Panc1 (cell line): ENCODE measurements around the gene C9orf152. TPM values are rescaled to one million over a fixed set of nuclear protein-coding genes. Genes with fewer than 3 reads are reported as not detected.

Source experiments
- ATAC-seq: fragments of 200-7000 bp; cut with Tn5 transposase; 2 replicates; pipeline ENCODE4 v1.9.1; 2020; ENCODE audit warnings: mild to moderate bottlenecking, moderate library complexity
- BruUV-seq: library from RNA; stranded (reverse); fragments of 400-500 nt; replicated peaks from 2 replicates; lab custom pipeline; 2021; lab: Mats Ljungman, UMichigan
- CTCF ChIA-PET: fragments of 300-600 bp; sonication (Branson Sonifier 250); formaldehyde crosslinking; loops from one replicate; lab custom pipeline; 2022; ENCODE audit warnings: antibody characterized with exemption; lab: Charles Lee
- POLR2A ChIA-PET: fragments of 300-600 bp; sonication (Branson Sonifier 250); formaldehyde crosslinking; loops from one replicate; lab custom pipeline; 2022; ENCODE audit warnings: antibody characterized with exemption; lab: Charles Lee
- DNase-seq: peaks from one replicate; pipeline ENCODE4 v3.0.0-alpha.2; 2010; ENCODE audit warnings: low read depth, low spot score
- H3K27ac ChIP-seq: 2 replicates; pipeline ENCODE4 v1.5.1; 2011; ENCODE audit warnings: mild to moderate bottlenecking, low read length, inconsistent platforms
- H3K27me3 ChIP-seq: fragments of 200-500 bp; sonication (Bioruptor generic); 2 replicates; pipeline ENCODE4 v1.6.0; 2014; ENCODE audit warnings: low read length, inconsistent platforms; ENCODE audit not compliant: control insufficient read depth, insufficient read depth
- H3K36me3 ChIP-seq: fragments of 200-500 bp; sonication (Bioruptor generic); 2 replicates; pipeline ENCODE4 v1.5.1; 2014; ENCODE audit warnings: inconsistent platforms, mild to moderate bottlenecking, low read length, moderate library complexity; ENCODE audit not compliant: control insufficient read depth, insufficient read depth
- H3K4me1 ChIP-seq: 2 replicates; pipeline ENCODE4 v1.5.1; 2011; ENCODE audit warnings: inconsistent platforms, mild to moderate bottlenecking, low read length, moderate library complexity; ENCODE audit not compliant: control insufficient read depth, insufficient read depth
- H3K4me3 ChIP-seq, 2 experiments: 2 replicates each; pipeline ENCODE4 v1.5.1; 2011 to 2012; ENCODE audit warnings: low read depth in 2 of 2, low read length in 2 of 2, mild to moderate bottlenecking in 2 of 2, inconsistent platforms in 1 of 2, moderate library complexity in 1 of 2
- H3K9me3 ChIP-seq: fragments of 200-500 bp; sonication (Bioruptor generic); 2 replicates; pipeline ENCODE4 v1.5.1; 2014; ENCODE audit warnings: low read depth, mild to moderate bottlenecking, inconsistent platforms, low read length, moderate library complexity; ENCODE audit not compliant: control insufficient read depth, insufficient read depth
- POLR2AphosphoS5 ChIP-seq: IDR thresholded peaks from 2 replicates; pipeline ENCODE4 v1.6.1; 2012; ENCODE audit warnings: mild to moderate bottlenecking, low read depth, low read length, moderate library complexity
- SIN3A ChIP-seq: IDR thresholded peaks from 2 replicates; pipeline ENCODE4 v1.6.1; 2012; ENCODE audit warnings: low read depth, mild to moderate bottlenecking, low read length, moderate library complexity, borderline replicate concordance; ENCODE audit not compliant: insufficient read depth
- TCF7L2 ChIP-seq: IDR thresholded peaks from 2 replicates; pipeline ENCODE4 v1.6.1; 2011; ENCODE audit warnings: mild to moderate bottlenecking, low read depth, low read length, inconsistent platforms
- in situ Hi-C: cut with HindIII; loops from 2 replicates; pipeline ENCODE4 v1.10.0; 2016; ENCODE audit warnings: low sequenced_read_pairs, low pct_unique_long_range_greater_than_20kb
- intact Hi-C: fragments of 100-400 bp; cut with micrococcal nuclease; formaldehyde crosslinking; loops from one replicate; pipeline ENCODE4 v1.10.0; 2022; ENCODE audit not compliant: unreplicated experiment
- total RNA-seq: library from RNA; stranded (reverse); gene quantifications from one replicate; pipeline ENCODE4 v1.2.1, GENCODE V29; 2021; ENCODE audit not compliant: unreplicated experiment
- TF ChIP-seq, protein P1 (sequence below), 2 experiments: IDR thresholded peaks; 2 replicates each; pipeline ENCODE4 v1.6.1; 2011 to 2012; ENCODE audit warnings: low read depth in 2 of 2, control low read depth in 1 of 2, low read length in 1 of 2, mild to moderate bottlenecking in 1 of 2, moderate library complexity in 1 of 2; ENCODE audit not compliant: insufficient read depth in 1 of 2
- TF ChIP-seq, protein P2 (sequence below): fragments of 450-650 bp; IDR thresholded peaks from 2 replicates; pipeline ENCODE4 v1.5.1; 2017; ENCODE audit warnings: mild to moderate bottlenecking

Gene C9orf152
- total RNA-seq, 1 experiment from 2014 or later = 0.10 TPM

DNA sequence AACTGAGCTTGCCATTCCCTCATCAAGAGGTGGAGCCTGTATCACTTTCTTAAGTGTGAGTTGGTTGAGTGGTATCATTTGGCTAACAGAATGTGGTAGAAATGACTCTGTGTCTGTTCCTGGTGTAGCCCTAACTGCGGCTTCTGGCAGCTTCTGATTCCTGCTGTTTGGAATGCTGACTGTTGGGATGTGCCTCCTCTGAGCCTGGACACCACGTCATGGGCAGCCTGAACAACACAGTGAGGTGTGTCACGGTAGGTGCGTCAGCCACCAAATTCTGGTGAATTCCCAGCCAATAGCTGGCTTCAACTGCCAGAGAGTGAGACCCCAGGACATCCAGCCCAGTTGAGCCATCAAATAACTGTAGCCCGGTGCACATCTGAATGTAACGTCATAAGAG lies 6.1 kb upstream of the C9orf152 start:
- intact Hi-C loops (no loop called here), in situ Hi-C loops (no loop called here)
- ChIA-PET CTCF (no interaction called here), POLR2A (no interaction called here)
- BruUV-seq = no TSS peak
- H3K27ac ChIP-seq = no peak overlapping the region
- H3K9me3 ChIP-seq = no peaks in the 10 kb centered on the region
- TF ChIP-seq, protein P1, sequence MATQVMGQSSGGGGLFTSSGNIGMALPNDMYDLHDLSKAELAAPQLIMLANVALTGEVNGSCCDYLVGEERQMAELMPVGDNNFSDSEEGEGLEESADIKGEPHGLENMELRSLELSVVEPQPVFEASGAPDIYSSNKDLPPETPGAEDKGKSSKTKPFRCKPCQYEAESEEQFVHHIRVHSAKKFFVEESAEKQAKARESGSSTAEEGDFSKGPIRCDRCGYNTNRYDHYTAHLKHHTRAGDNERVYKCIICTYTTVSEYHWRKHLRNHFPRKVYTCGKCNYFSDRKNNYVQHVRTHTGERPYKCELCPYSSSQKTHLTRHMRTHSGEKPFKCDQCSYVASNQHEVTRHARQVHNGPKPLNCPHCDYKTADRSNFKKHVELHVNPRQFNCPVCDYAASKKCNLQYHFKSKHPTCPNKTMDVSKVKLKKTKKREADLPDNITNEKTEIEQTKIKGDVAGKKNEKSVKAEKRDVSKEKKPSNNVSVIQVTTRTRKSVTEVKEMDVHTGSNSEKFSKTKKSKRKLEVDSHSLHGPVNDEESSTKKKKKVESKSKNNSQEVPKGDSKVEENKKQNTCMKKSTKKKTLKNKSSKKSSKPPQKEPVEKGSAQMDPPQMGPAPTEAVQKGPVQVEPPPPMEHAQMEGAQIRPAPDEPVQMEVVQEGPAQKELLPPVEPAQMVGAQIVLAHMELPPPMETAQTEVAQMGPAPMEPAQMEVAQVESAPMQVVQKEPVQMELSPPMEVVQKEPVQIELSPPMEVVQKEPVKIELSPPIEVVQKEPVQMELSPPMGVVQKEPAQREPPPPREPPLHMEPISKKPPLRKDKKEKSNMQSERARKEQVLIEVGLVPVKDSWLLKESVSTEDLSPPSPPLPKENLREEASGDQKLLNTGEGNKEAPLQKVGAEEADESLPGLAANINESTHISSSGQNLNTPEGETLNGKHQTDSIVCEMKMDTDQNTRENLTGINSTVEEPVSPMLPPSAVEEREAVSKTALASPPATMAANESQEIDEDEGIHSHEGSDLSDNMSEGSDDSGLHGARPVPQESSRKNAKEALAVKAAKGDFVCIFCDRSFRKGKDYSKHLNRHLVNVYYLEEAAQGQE (IDR thresholded peaks at IDR 0.05; ENCODE audit: insufficient read depth in 1 of 2, low read depth in 2 of 2, low read length in 1 of 2) = no peak
- TF ChIP-seq POLR2AphosphoS5 (no peak), TCF7L2 (no peak), SIN3A (no peak)
- TF ChIP-seq, protein P2, sequence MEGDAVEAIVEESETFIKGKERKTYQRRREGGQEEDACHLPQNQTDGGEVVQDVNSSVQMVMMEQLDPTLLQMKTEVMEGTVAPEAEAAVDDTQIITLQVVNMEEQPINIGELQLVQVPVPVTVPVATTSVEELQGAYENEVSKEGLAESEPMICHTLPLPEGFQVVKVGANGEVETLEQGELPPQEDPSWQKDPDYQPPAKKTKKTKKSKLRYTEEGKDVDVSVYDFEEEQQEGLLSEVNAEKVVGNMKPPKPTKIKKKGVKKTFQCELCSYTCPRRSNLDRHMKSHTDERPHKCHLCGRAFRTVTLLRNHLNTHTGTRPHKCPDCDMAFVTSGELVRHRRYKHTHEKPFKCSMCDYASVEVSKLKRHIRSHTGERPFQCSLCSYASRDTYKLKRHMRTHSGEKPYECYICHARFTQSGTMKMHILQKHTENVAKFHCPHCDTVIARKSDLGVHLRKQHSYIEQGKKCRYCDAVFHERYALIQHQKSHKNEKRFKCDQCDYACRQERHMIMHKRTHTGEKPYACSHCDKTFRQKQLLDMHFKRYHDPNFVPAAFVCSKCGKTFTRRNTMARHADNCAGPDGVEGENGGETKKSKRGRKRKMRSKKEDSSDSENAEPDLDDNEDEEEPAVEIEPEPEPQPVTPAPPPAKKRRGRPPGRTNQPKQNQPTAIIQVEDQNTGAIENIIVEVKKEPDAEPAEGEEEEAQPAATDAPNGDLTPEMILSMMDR = no peak
- no peaks in the 10 kb centered on the region for H3K36me3 ChIP-seq
- no peak for ATAC-seq
- no peak for DNase-seq
- peaks cover 4% of the 10 kb centered on the region; the same call in 1 of the 2 replicates for H3K27me3 ChIP-seq
- no peaks in the 10 kb centered on the region for H3K4me1 ChIP-seq
- H3K4me3 ChIP-seq = no peak overlapping the region

DNA sequence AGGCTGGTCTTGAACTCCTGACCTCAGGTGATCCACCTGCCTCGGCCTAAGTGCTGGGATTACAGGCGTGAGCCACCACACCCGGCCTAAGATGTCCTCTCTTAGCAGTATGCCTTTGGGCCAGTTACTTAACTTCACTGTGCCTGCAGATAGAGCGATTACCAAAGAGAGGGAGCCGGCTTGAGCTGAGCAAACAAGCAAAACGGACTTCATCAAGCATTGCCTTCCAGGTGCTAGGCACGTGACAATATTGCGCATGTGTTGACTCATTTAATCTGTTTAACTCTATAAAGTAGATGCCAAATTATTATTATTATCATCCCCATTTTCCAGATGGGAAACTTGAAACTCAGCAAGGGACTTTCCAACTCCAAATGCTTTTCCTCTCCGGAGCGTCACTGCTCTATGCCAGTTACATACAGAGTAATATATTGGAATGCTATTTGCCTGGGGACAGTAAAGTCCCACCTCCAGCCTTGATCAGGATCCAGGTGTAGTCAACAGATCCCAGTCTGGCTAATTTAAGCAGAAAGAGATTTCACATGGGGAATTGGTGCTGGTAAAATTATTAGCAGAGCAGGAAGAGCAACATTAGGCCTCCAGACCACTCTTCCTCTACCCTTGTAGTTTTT lies 5.6 kb upstream of the C9orf152 start:
- Histone ChIP-seq H3K27ac (no peak overlapping the region), H3K9me3 (no peaks in the 10 kb centered on the region), H3K27me3 (peaks cover 4% of the 10 kb centered on the region; the same call in 1 of the 2 replicates), H3K4me3 (no peak overlapping the region), H3K4me1 (no peaks in the 10 kb centered on the region), H3K36me3 (no peaks in the 10 kb centered on the region)
- BruUV-seq = no TSS peak
- no peak for ATAC-seq
- TF ChIP-seq, protein P2 = no peak
- no peak for TF ChIP-seq SIN3A
- TF ChIP-seq TCF7L2 = no peak
- no peak for TF ChIP-seq POLR2AphosphoS5
- TF ChIP-seq, protein P1 (IDR thresholded peaks at IDR 0.05; ENCODE audit: insufficient read depth in 1 of 2, low read depth in 2 of 2, low read length in 1 of 2) = no peak
- ChIA-PET CTCF (no interaction called here), POLR2A (no interaction called here)
- no peak for DNase-seq
- in situ Hi-C loops (no loop called here), intact Hi-C loops (no loop called here)
